ENCODE data around the gene TNS3. TPM values are rescaled to one million over a fixed set of nuclear protein-coding genes. Genes with fewer than 3 reads are reported as not detected.

Gene TNS3
- total RNA-seq, 1 donor from 2014 or later: 89.8 TPM

DNA sequence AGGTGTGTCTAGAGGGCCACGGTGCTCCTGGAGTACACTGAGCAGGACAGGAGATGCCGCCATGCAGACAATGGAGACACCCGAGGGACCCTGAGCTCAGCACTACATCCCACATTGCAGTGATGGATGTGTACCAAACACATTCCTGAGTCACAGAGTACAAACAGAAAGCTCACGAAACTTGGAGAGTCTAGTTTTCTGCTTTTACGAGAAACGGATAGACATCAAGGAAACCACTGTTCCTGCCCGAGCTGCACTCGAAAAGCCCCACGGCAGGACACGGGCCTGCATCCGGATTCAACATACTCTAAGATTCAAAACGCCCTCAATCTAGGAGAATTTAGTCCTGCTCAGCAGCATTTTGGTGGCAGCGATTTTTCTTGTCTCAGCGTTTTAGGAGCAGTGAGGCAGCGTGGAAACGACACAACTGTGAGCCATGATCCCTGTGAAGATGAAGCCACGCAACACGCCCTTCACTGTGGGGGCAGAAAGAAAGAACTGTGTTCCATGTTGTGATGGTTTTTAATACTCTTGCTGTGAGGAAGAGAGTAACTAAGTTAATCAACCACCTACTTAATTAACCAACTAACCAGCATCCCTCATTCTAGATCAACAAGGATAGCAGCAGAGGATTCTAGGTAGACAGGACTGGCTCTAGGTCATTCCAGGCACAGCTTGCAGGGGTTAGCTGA lies 3.2 kb downstream of the TNS3 start:
- no peaks in the 10 kb centered on the region for H3K9me3 ChIP-seq
- peaks cover 20 to 62% of the 10 kb centered on the region in 2 donors for H3K4me1 ChIP-seq
- H3K4me3 ChIP-seq: peak overlapping the region in 1 of 2 donors; percentile 29
- peak overlapping the region; percentile 84 to 89 for H3K27ac ChIP-seq
- peak in 1 of 2 donors; percentile 77 for DNase-seq (ENCODE audit: low spot score in 2 of 2)
- intact Hi-C loops (cut with DNase I): loop anchor here (10.0 kb wide), 1 partner anchor 366 kb away; the partner anchor contains the start of gene PKD1L1
- TF ChIP-seq, protein P1, sequence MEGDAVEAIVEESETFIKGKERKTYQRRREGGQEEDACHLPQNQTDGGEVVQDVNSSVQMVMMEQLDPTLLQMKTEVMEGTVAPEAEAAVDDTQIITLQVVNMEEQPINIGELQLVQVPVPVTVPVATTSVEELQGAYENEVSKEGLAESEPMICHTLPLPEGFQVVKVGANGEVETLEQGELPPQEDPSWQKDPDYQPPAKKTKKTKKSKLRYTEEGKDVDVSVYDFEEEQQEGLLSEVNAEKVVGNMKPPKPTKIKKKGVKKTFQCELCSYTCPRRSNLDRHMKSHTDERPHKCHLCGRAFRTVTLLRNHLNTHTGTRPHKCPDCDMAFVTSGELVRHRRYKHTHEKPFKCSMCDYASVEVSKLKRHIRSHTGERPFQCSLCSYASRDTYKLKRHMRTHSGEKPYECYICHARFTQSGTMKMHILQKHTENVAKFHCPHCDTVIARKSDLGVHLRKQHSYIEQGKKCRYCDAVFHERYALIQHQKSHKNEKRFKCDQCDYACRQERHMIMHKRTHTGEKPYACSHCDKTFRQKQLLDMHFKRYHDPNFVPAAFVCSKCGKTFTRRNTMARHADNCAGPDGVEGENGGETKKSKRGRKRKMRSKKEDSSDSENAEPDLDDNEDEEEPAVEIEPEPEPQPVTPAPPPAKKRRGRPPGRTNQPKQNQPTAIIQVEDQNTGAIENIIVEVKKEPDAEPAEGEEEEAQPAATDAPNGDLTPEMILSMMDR (IDR thresholded peaks at IDR 0.05): no peak
- no peaks in the 10 kb centered on the region for H3K27me3 ChIP-seq
- no peaks in the 10 kb centered on the region for H3K36me3 ChIP-seq

DNA sequence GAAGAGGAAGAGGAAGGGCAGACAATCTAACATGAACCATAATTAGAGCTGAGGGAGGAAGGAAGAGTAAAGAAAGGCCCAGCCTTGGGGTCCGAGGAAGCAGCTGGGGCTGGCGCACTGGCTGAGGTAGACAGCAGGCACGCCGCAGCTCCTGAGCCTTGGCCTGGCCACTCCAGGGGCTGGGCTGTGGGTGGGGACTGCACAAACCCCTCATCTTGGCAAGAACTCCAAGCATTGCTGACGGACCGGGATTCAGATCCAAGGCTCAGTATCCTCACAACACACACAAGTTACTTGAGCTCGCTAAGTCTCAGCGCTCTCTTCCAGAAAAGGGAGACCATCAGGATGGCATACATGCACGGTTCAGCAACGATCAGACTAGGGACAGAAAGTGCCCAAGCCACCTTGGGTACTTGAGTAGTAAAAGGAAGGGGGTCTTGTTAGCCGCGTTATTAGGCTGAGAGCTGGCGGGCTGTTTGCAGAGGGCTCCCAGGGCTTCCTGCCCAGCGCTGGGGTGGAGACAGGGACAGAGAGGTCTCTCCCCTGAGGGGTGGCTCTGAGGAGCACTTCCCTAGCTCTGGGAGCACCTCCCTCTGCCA lies 4.5 kb downstream of the TNS3 start:
- H3K27ac ChIP-seq: peak overlapping the region; percentile 84 to 89
- intact Hi-C loops (cut with DNase I): loop anchor here (10.0 kb wide), 1 partner anchor 367 kb away; the partner anchor contains the start of gene PKD1L1
- DNase-seq (ENCODE audit: low spot score in 2 of 2): no peak
- H3K27me3 ChIP-seq: no peaks in the 10 kb centered on the region
- peak overlapping the region; percentile 37 to 46 for H3K4me3 ChIP-seq
- TF ChIP-seq, protein P1 (IDR thresholded peaks at IDR 0.05): no peak
- H3K36me3 ChIP-seq: no peaks in the 10 kb centered on the region
- H3K9me3 ChIP-seq: no peaks in the 10 kb centered on the region
- H3K4me1 ChIP-seq: peaks cover 22 to 65% of the 10 kb centered on the region in 2 donors

DNA sequence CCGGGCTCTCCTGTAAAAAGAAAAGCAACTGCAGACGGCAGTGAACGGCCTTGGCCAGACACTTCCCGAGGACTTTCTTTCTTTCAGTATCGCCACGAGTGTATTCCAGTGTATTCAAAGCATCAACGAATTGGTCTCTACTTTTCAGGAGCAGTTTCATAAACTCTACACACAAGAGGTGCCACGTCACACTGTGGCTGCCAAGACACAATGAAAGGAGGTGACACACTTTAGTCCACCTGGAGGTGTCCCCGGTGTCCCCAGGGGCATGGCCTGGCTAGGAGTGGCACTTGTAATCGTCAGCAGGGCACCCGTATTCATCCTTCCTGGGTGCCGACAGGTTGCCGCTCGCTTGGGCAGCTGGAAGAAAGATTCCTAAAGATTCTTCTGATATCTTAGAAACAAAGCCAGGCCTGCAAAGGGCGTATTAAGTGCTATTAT lies 5.0 kb downstream of the TNS3 start:
- Histone ChIP-seq H3K9me3 (no peaks in the 10 kb centered on the region), H3K27ac (peak overlapping the region; percentile 84 to 89), H3K36me3 (no peaks in the 10 kb centered on the region), H3K4me3 (peak overlapping the region; percentile 37 to 46), H3K27me3 (no peaks in the 10 kb centered on the region), H3K4me1 (peaks cover 27 to 67% of the 10 kb centered on the region in 2 donors)
- TF ChIP-seq, protein P1 (IDR thresholded peaks at IDR 0.05): no peak
- no peak for DNase-seq (ENCODE audit: low spot score in 2 of 2)
- intact Hi-C loops (cut with DNase I): loop anchor here (10.0 kb wide), 1 partner anchor 368 kb away; the partner anchor contains the start of gene PKD1L1

- peak in 1 of 2 donors; percentile 75 for DNase-seq (ENCODE audit: low spot score in 2 of 2)
- Histone ChIP-seq H3K9me3 (no peaks in the 10 kb centered on the region), H3K4me3 (peak overlapping the region; percentile 37 to 46), H3K36me3 (no peaks in the 10 kb centered on the region), H3K27me3 (no peaks in the 10 kb centered on the region), H3K4me1 (peaks cover 34 to 74% of the 10 kb centered on the region in 2 donors), H3K27ac (peak overlapping the region; percentile 84 to 89)
- intact Hi-C loops (cut with DNase I): loop anchor here (10.0 kb wide), 1 partner anchor 369 kb away; the partner anchor contains the start of gene PKD1L1
- TF ChIP-seq, protein P1 (IDR thresholded peaks at IDR 0.05): no peak
Observed at GRCh38 chr7:47576031-47576865, 5.7 kb downstream of the TNS3 start.

Data from ascending aorta (tissue), 2 donors.